Body of pancreas (tissue), 4 donors: Measurements from ENCODE around the gene EIF5A. TPM values are rescaled to one million over a fixed set of nuclear protein-coding genes. Genes with fewer than 3 reads are reported as not detected.

Experiments
- ATAC-seq: fragments of 150-250 bp; one replicate; pipeline ENCODE4 v1.9.1; 2016
- DNase-seq, 4 donors: peaks; one replicate each; pipeline ENCODE4 v3.0.0-alpha.2; 2019
- H3K27ac ChIP-seq, 4 donors: fragments of 200-600 bp; sonication (generic); 1 replicate in 3 of 4; 2 replicates in 1 of 4; pipeline versions ENCODE4 v1.5.1 to v1.6.1; 2016 to 2019; ENCODE audit warnings: mild to moderate bottlenecking in 1 of 4, mixed read lengths in 1 of 4, moderate library complexity in 1 of 4
- H3K27me3 ChIP-seq, 2 donors: fragments of 200-600 bp; sonication (generic); one replicate each; pipeline ENCODE4 v1.6.0; 2016; ENCODE audit warnings: mild to moderate bottlenecking in 1 of 2
- H3K36me3 ChIP-seq, 2 donors: fragments of 200-600 bp; sonication (generic); replicated peaks in 1 of 2; 2 replicates each; pipeline ENCODE4 v1.5.1; 2016; ENCODE audit warnings: low read depth in 2 of 2; ENCODE audit not compliant: insufficient read depth in 1 of 2
- H3K4me1 ChIP-seq: fragments of 200-600 bp; sonication (generic); one replicate; pipeline ENCODE4 v1.6.0; 2016
- H3K4me3 ChIP-seq, 2 donors: fragments of 200-600 bp; sonication (generic); 1 replicate in 1 of 2; 2 replicates in 1 of 2; pipeline ENCODE4 v1.5.1; 2016 to 2019
- H3K9me3 ChIP-seq, 3 donors: fragments of 200-600 bp; sonication (generic); 1 replicate in 2 of 3; 2 replicates in 1 of 3; pipeline ENCODE4 v1.5.1; 2016
- POLR2A ChIP-seq, 3 donors: fragments of 450-650 bp; IDR thresholded peaks; one replicate each; pipeline ENCODE4 v1.6.1; 2016; ENCODE audit warnings: antibody characterized with exemption in 3 of 3, mild to moderate bottlenecking in 2 of 3
- WGBS, 2 donors: methylation state at CpG; one replicate each; pipeline ENCODE4 v1.1.5; 2017; 5-methylcytosine and 5-hydroxymethylcytosine counted together
- intact Hi-C: fragments of 100-400 bp; cut with DNase I; formaldehyde crosslinking; loops from one replicate; pipeline ENCODE4 v1.15.1; 2023
- total RNA-seq, 2 donors: library from RNA; depleted of rRNA; stranded (reverse); fragments of >200 nt; gene quantifications; one replicate each; pipeline ENCODE4 v1.1.0, GENCODE V29; 2016
- TF ChIP-seq, protein P1 (sequence below), 7 experiments: fragments of 450-650 bp in 4 of 7; fragments of 200-600 bp in 3 of 7; sonication (generic) in 3 of 7; IDR thresholded peaks; one replicate each; pipeline ENCODE4 v1.5.1; 2016 to 2019; ENCODE audit warnings: antibody characterized with exemption in 7 of 7

The EIF5A gene
- total RNA-seq, 2 donors from 2014 or later = 97.0 to 134 TPM

DNA sequence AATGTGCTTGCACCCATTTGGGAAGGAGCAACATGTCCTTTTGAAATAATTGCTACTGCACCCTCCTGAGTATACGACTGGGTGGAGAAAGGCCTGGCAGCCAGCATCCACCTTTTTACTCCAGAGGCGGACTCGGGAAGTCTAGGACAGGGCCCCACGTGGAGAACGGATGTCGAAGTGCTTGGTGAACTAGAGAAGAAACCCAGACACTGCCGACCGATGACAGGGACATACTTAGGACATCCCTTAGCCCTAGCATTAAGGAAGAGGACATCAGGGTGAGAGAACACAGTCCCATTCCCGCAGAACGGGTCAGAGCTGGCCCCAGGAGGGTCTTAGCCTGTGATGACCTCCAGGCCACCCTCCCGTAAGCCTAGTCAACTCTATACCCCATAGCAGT is 16.7 kb upstream of the EIF5A start:
- Histone ChIP-seq H3K4me3 (no peak overlapping the region), H3K27ac (no peak overlapping the region), H3K27me3 (no peaks in the 10 kb centered on the region), H3K4me1 (peaks cover 21% of the 10 kb centered on the region), H3K9me3 (no peaks in the 10 kb centered on the region), H3K36me3 (no peaks in the 10 kb centered on the region)
- WGBS, 2 donors = 80 to 83% methylated on average over 11 of the region's 11 CpGs
- ATAC-seq (no peak), DNase-seq (no peak)
- no peak for TF ChIP-seq POLR2A (IDR thresholded peaks at IDR 0.05)
- TF ChIP-seq, protein P1, sequence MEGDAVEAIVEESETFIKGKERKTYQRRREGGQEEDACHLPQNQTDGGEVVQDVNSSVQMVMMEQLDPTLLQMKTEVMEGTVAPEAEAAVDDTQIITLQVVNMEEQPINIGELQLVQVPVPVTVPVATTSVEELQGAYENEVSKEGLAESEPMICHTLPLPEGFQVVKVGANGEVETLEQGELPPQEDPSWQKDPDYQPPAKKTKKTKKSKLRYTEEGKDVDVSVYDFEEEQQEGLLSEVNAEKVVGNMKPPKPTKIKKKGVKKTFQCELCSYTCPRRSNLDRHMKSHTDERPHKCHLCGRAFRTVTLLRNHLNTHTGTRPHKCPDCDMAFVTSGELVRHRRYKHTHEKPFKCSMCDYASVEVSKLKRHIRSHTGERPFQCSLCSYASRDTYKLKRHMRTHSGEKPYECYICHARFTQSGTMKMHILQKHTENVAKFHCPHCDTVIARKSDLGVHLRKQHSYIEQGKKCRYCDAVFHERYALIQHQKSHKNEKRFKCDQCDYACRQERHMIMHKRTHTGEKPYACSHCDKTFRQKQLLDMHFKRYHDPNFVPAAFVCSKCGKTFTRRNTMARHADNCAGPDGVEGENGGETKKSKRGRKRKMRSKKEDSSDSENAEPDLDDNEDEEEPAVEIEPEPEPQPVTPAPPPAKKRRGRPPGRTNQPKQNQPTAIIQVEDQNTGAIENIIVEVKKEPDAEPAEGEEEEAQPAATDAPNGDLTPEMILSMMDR (IDR thresholded peaks at IDR 0.05) = no peak
- intact Hi-C loops = no loop called here

DNA sequence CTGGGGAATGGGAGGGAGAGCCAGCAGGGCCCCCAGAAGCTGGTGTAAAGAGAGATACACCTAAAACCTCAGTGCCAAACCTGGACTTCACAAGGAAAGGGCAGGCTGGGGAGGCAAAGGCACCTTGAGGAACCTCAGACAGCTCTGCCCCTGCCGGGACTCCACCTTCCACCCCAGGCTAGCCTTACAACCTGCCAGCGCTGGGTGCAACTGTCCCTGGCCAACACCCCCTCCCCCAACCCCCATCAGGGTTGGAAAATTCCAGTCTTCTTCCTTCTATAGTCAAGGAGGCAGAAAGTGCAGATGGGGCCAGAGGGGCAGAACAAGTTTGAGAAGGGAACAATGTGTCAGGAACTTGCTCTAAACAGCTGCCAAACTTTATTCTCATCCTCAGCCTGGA is 15.2 kb upstream of the EIF5A start:
- Histone ChIP-seq H3K36me3 (no peaks in the 10 kb centered on the region), H3K9me3 (no peaks in the 10 kb centered on the region), H3K27ac (no peak overlapping the region), H3K4me3 (no peak overlapping the region), H3K27me3 (no peaks in the 10 kb centered on the region), H3K4me1 (peaks cover 32% of the 10 kb centered on the region)
- 65 to 85% methylated on average over 2 of the region's 2 CpGs for WGBS, 2 donors
- TF ChIP-seq, protein P1 (IDR thresholded peaks at IDR 0.05) = no peak
- no peak for TF ChIP-seq POLR2A (IDR thresholded peaks at IDR 0.05)
- intact Hi-C loops = no loop called here
- DNase-seq (no peak), ATAC-seq (no peak)

DNA sequence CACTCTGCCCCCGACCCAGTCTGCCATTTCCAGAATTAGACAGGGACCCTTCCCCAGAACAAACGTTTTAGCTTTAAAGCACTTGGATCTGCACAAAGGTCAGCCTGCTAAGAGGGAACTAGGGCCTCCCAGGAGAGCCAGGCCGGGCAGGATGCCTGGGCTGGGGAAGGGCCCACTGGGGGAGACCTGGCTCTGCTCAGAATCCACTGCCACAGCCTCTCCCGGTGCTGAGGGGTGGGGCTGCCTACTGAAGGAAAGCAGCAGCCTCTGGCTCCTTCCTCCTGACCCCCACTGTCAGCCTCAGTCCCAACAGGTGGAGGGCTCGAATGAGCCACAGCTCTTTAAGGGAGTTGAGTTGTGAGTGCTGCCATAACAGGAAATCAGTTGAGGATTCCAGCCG is 14.7 kb upstream of the EIF5A start:
- no peak overlapping the region for H3K4me3 ChIP-seq
- 51 to 56% methylated on average over 2 to 6 of the region's 6 CpGs for WGBS, 2 donors
- peaks cover 32% of the 10 kb centered on the region for H3K4me1 ChIP-seq
- no peak for ATAC-seq
- no peak for DNase-seq
- no peaks in the 10 kb centered on the region for H3K36me3 ChIP-seq
- no peaks in the 10 kb centered on the region for H3K27me3 ChIP-seq
- TF ChIP-seq, protein P1 (IDR thresholded peaks at IDR 0.05) = no peak
- no peak for TF ChIP-seq POLR2A (IDR thresholded peaks at IDR 0.05)
- no peaks in the 10 kb centered on the region for H3K9me3 ChIP-seq
- intact Hi-C loops = no loop called here
- H3K27ac ChIP-seq = no peak overlapping the region

DNA sequence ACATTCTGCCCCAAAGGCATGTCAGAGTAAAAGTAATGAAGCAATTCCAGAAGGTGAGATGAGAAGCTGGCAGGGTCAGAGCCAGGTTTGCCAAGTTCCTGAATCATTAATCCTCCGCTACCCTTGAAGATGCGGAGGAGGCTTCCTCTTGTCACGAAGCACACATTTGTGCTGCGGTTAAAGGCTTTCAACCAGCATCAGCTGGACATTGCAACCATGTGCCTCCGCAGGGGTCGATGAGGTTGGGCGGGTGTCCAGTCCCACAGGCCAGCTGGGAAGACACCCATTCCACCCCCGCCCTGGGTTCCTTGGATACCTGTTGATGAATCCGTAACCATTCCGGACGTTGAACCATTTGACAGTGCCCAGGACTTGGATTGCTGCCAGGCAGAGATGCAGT is 14.3 kb upstream of the EIF5A start:
- Histone ChIP-seq H3K4me1 (peaks cover 32% of the 10 kb centered on the region), H3K27ac (no peak overlapping the region), H3K4me3 (no peak overlapping the region)

More for the DNA sequence above, 14.3 kb upstream of the EIF5A start:
- H3K36me3 ChIP-seq = no peaks in the 10 kb centered on the region
- TF ChIP-seq POLR2A (IDR thresholded peaks at IDR 0.05) = no peak
- TF ChIP-seq, protein P1 (IDR thresholded peaks at IDR 0.05) = no peak
- no peak for ATAC-seq
- DNase-seq = peak in 1 of 4 donors; percentile 29
- H3K27me3 ChIP-seq = no peaks in the 10 kb centered on the region
- intact Hi-C loops = no loop called here
- H3K9me3 ChIP-seq = no peaks in the 10 kb centered on the region
- WGBS, 2 donors = 44 to 82% methylated on average over 3 to 11 of the region's 11 CpGs
